Neural progenitor cell (in vitro differentiated cells): Measurements from ENCODE around the gene MBD1. TPM values are rescaled to one million over a fixed set of nuclear protein-coding genes. Genes with fewer than 3 reads are reported as not detected.

Experiments
- DNase-seq: peaks from one replicate; pipeline ENCODE4 v3.0.0-alpha.2; 2016; ENCODE audit warnings: low spot score
- H2AFZ ChIP-seq: fragments of 200-600 bp; sonication (generic); replicated peaks from 2 replicates; pipeline ENCODE4 v1.6.1; 2016; ENCODE audit warnings: antibody characterized with exemption
- H3F3A ChIP-seq: fragments of 200-600 bp; sonication (generic); 2 replicates; pipeline ENCODE4 v1.6.1; 2016; ENCODE audit warnings: antibody characterized with exemption, low read depth
- H3K27ac ChIP-seq: fragments of 200-600 bp; sonication (generic); 2 replicates; pipeline ENCODE4 v1.5.1; 2016; ENCODE audit warnings: mild to moderate bottlenecking
- H3K27me3 ChIP-seq: fragments of 200-600 bp; sonication (generic); 2 replicates; pipeline ENCODE4 v1.6.1; 2016; ENCODE audit warnings: mild to moderate bottlenecking, moderate library complexity
- H3K36me3 ChIP-seq: fragments of 200-600 bp; sonication (generic); 2 replicates; pipeline ENCODE4 v1.5.1; 2016
- H3K4me1 ChIP-seq: fragments of 200-600 bp; sonication (generic); 2 replicates; pipeline ENCODE4 v1.6.1; 2016; ENCODE audit warnings: mixed run types
- H3K4me2 ChIP-seq: fragments of 200-600 bp; sonication (generic); 2 replicates; pipeline ENCODE4 v1.6.1; 2016
- H3K4me3 ChIP-seq: fragments of 200-600 bp; sonication (generic); 2 replicates; pipeline ENCODE4 v1.5.1; 2016
- H3K79me2 ChIP-seq: fragments of 200-600 bp; sonication (generic); 2 replicates; pipeline ENCODE4 v1.6.1; 2016; ENCODE audit warnings: low read depth
- H3K9ac ChIP-seq: fragments of 200-600 bp; sonication (generic); 2 replicates; pipeline ENCODE4 v1.6.1; 2016
- H3K9me3 ChIP-seq: fragments of 200-600 bp; sonication (generic); 2 replicates; pipeline ENCODE4 v1.5.1; 2016; ENCODE audit warnings: low read depth
- H4K20me1 ChIP-seq: fragments of 200-600 bp; sonication (generic); 2 replicates; pipeline ENCODE4 v1.6.1; 2016; ENCODE audit warnings: low read depth
- H3K27ac Mint-ChIP-seq: 3 replicates; pipeline ENCODE4 v1.8.0; 2021; ENCODE audit warnings: mixed read lengths
- H3K27me3 Mint-ChIP-seq: 2 replicates; pipeline ENCODE4 v1.8.0; 2022; ENCODE audit warnings: low read depth, mild to moderate bottlenecking, inconsistent platforms, moderate library complexity, mixed read lengths; ENCODE audit not compliant: insufficient read depth
- H3K36me3 Mint-ChIP-seq: 3 replicates; pipeline ENCODE4 v1.8.0; 2021; ENCODE audit warnings: mixed read lengths
- H3K4me1 Mint-ChIP-seq: 3 replicates; pipeline ENCODE4 v1.8.0; 2021; ENCODE audit warnings: mixed read lengths
- H3K4me3 Mint-ChIP-seq: 3 replicates; pipeline ENCODE4 v1.8.0; 2021; ENCODE audit warnings: mild to moderate bottlenecking, moderate library complexity, mixed read lengths
- H3K9me3 Mint-ChIP-seq: 3 replicates; pipeline ENCODE4 v1.8.0; 2020; ENCODE audit warnings: mixed read lengths
- EZH2 ChIP-seq: fragments of 200-600 bp; sonication (generic); IDR thresholded peaks from 2 replicates; pipeline ENCODE4 v1.6.1; 2017; ENCODE audit warnings: antibody characterized with exemption, mild to moderate bottlenecking, moderate library complexity
- EZH2phosphoT487 ChIP-seq: fragments of 200-600 bp; sonication (generic); IDR thresholded peaks from 2 replicates; pipeline ENCODE4 v1.6.1; 2017; ENCODE audit warnings: antibody characterized with exemption
- total RNA-seq: library from RNA; depleted of rRNA; stranded (reverse); fragments of >200 nt; gene quantifications from 2 replicates; pipeline ENCODE4 v1.2.3, GENCODE V29; 2015; ENCODE audit warnings: low replicate concordance
- TF ChIP-seq, protein P1 (sequence below): fragments of 200-600 bp; sonication (generic); IDR thresholded peaks from 2 replicates; pipeline ENCODE4 v1.5.1; 2017; ENCODE audit warnings: antibody characterized with exemption, mild to moderate bottlenecking

The MBD1 gene
- total RNA-seq, 1 donor from 2014 or later: 32.7 TPM

DNA sequence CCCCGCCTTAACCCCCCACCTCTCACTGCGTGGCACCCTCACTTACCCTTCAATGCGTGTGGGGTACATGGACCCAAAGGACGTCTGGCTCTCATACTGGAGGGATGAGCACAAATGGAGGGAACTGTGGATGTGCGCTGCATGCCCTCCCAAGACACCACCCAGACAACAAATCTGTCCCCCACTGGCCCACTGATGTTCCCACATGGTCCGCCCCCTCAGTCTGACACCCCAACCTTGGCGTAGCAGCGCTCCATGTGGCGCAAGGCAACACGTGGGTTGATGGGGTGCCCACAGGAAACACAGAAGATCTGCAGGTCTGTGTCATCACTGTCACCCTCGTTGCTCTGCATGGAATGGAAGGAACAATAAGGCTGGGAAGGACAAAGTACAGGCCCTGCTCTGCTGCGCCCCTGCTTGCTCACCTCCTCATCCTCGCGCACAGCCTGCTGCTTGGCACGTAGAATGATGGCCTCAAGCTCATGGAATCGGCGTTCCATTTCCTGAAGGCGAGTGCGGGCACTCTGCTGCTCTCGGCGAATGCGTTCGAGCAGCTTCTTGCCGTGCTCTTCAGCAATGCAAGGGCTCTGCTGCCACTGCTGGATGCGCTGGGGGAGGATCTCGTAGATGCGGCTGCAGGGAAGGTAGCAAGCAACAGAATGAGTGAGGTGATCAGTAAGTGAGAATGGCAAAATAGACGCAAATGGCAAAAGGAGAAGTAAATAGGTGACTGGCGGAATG is 2.3 kb upstream of the MBD1 start:
- H2AFZ ChIP-seq: no peak overlapping the region
- H3K9me3 Mint-ChIP-seq: no peaks in the 10 kb centered on the region
- peaks cover 5% of the 10 kb centered on the region for H3K36me3 ChIP-seq

DNA sequence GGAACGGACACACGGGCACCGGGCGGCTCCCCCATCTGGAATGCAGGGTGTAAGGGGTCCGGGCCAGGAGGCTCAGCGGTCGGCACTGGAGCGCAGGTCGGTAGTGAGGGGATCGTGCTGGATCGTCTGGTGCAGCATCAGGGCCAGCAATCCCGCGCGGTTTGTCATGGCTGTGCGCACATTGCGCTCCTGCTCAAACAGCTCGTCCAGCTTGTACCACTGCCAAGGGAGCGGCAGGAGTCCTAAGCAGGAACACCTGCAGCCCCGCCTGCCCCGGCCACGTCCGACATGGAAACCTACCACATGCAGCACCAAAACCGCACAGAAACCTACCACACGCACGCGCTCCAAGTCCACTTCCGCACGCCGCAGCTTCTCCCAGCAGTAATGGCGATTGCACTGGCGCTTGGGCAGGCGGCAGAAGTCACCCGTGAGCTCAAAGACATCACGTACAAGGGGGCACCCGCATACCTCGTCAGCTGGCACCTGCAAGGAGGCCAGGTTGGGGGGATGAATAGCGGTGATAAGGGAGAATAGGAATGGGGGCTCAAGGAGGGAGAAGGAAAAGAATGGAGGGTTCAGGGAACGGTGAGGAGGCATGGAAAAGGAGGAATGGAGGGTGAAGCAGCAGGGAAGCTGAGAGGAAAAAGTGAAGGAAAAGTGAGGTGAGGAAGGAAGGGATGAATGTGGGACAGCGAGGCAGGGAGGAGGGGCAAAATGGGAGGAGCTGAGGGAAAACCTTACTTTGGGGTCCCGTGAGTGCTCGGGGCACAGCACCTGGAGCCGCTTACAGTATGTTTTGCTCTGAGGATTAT is 1.4 kb upstream of the MBD1 start:
- no peak for DNase-seq
- Mint-ChIP-seq H3K36me3 (peaks cover 28% of the 10 kb centered on the region), H3K27me3 (peaks cover 10% of the 10 kb centered on the region)

More for the DNA sequence above, 2.3 kb upstream of the MBD1 start:
- peaks cover 8% of the 10 kb centered on the region for H4K20me1 ChIP-seq
- no peak overlapping the region for H3K9ac ChIP-seq
- H3F3A ChIP-seq: peaks cover 11% of the 10 kb centered on the region
- H3K4me1 Mint-ChIP-seq: peaks cover 32% of the 10 kb centered on the region
- H3K4me1 ChIP-seq: peaks cover 14% of the 10 kb centered on the region
- no peaks in the 10 kb centered on the region for H3K27me3 ChIP-seq
- no peak overlapping the region for H3K4me3 ChIP-seq
- H3K36me3 Mint-ChIP-seq: peaks cover 28% of the 10 kb centered on the region
- H3K79me2 ChIP-seq: peaks cover 36% of the 10 kb centered on the region
- H3K4me2 ChIP-seq: no peak overlapping the region
- no peaks in the 10 kb centered on the region for H3K9me3 ChIP-seq
- peaks cover 14% of the 10 kb centered on the region for H3K27me3 Mint-ChIP-seq
- no peak overlapping the region for H3K27ac ChIP-seq
- peak overlapping the region; percentile 70 for H3K4me3 Mint-ChIP-seq
- no peak overlapping the region for H3K27ac Mint-ChIP-seq
- TF ChIP-seq, protein P1, sequence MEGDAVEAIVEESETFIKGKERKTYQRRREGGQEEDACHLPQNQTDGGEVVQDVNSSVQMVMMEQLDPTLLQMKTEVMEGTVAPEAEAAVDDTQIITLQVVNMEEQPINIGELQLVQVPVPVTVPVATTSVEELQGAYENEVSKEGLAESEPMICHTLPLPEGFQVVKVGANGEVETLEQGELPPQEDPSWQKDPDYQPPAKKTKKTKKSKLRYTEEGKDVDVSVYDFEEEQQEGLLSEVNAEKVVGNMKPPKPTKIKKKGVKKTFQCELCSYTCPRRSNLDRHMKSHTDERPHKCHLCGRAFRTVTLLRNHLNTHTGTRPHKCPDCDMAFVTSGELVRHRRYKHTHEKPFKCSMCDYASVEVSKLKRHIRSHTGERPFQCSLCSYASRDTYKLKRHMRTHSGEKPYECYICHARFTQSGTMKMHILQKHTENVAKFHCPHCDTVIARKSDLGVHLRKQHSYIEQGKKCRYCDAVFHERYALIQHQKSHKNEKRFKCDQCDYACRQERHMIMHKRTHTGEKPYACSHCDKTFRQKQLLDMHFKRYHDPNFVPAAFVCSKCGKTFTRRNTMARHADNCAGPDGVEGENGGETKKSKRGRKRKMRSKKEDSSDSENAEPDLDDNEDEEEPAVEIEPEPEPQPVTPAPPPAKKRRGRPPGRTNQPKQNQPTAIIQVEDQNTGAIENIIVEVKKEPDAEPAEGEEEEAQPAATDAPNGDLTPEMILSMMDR: no peak
- no peak for TF ChIP-seq EZH2
- no peak for TF ChIP-seq EZH2phosphoT487
- DNase-seq: no peak

DNA sequence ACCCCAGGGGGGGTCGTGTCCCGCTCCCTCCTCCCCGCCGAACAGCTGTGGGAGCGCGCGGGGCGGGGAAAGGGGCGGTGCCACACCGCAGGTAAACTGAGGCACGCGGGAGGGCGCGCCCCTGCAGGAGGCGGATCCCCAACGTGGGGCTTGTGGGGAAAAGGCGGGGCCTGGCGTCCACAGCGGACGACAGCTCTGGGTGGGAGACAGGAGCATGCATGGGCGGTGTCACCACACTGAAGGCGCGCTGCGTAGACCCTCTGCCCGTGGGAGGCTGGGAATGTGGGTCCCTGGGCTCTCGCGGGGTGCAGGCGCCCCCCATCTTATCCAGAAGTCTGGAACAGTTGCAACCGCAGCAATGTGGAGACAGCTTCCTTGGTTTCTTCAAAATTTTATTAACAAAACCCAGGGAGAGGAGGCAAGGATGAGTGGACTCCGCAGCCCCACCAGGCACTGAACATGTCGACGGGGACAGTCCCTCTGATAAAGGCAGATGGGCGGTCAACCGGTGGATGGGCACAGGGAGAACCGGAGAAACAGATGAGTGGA is 723 bp upstream of the MBD1 start:
- H3F3A ChIP-seq: peaks cover 11% of the 10 kb centered on the region
- peaks cover 14% of the 10 kb centered on the region for H3K4me1 ChIP-seq
- peaks cover 7% of the 10 kb centered on the region for H3K36me3 ChIP-seq
- TF ChIP-seq, protein P1: no peak
- no peak for TF ChIP-seq EZH2
- no peak for TF ChIP-seq EZH2phosphoT487
- Mint-ChIP-seq H3K36me3 (peaks cover 28% of the 10 kb centered on the region), H3K4me1 (peaks cover 27% of the 10 kb centered on the region), H3K4me3 (peak overlapping the region; percentile 96), H3K9me3 (no peaks in the 10 kb centered on the region), H3K27ac (no peak overlapping the region), H3K27me3 (peaks cover 8% of the 10 kb centered on the region)
- H3K9ac ChIP-seq: no peak overlapping the region
- peak overlapping the region; percentile 79 for H3K27ac ChIP-seq
- peak overlapping the region; percentile 99 for H2AFZ ChIP-seq
- DNase-seq: no peak
- H3K4me2 ChIP-seq: peak overlapping the region; percentile 87
- peak overlapping the region; percentile 91 for H3K4me3 ChIP-seq
- H3K79me2 ChIP-seq: peaks cover 35% of the 10 kb centered on the region
- H3K27me3 ChIP-seq: no peaks in the 10 kb centered on the region
- peaks cover 8% of the 10 kb centered on the region for H4K20me1 ChIP-seq
- no peaks in the 10 kb centered on the region for H3K9me3 ChIP-seq

More for the DNA sequence above, 1.4 kb upstream of the MBD1 start:
- TF ChIP-seq EZH2 (no peak), EZH2phosphoT487 (no peak)
- TF ChIP-seq, protein P1: no peak
- Histone ChIP-seq H3K36me3 (peaks cover 7% of the 10 kb centered on the region), H3K9ac (no peak overlapping the region), H3K9me3 (no peaks in the 10 kb centered on the region), H3K79me2 (peaks cover 38% of the 10 kb centered on the region), H4K20me1 (peaks cover 8% of the 10 kb centered on the region), H3F3A (peaks cover 11% of the 10 kb centered on the region), H3K27me3 (no peaks in the 10 kb centered on the region), H3K27ac (no peak overlapping the region), H3K4me3 (no peak overlapping the region), H3K4me1 (peaks cover 14% of the 10 kb centered on the region), H3K4me2 (peak overlapping the region; percentile 87), H2AFZ (no peak overlapping the region)
- Mint-ChIP-seq H3K9me3 (no peaks in the 10 kb centered on the region), H3K4me3 (peak overlapping the region; percentile 96), H3K27ac (no peak overlapping the region), H3K4me1 (peaks cover 32% of the 10 kb centered on the region)
